HG02943 (cell line): ENCODE data around the gene NRG3.

Experiments
- ATAC-seq: cut with Tn5 transposase; IDR thresholded peaks from one replicate; pipeline ENCODE4 v1.9.1; 2021; ENCODE audit warnings: mild to moderate bottlenecking, low read depth, moderate library complexity; ENCODE audit not compliant: unreplicated experiment

Gene NRG3

GRCh38 chr10:81877596-81877995, 2.6 kb downstream of the NRG3 start:
- ATAC-seq = no peak

- ATAC-seq = no peak
Observed at GRCh38 chr10:81882011-81882410, 7.0 kb downstream of the NRG3 start.

GRCh38 chr10:81884856-81885255, 9.9 kb downstream of the NRG3 start:
- ATAC-seq = no peak

- no peak for ATAC-seq
Observed at GRCh38 chr10:81885491-81885890, 10.5 kb downstream of the NRG3 start.

GRCh38 chr10:81886939-81887338, 11.9 kb downstream of the NRG3 start:
- no peak for ATAC-seq

GRCh38 chr10:81889181-81889769, 14.3 kb downstream of the NRG3 start:
- no peak for ATAC-seq

GRCh38 chr10:81894616-81895015, 19.6 kb downstream of the NRG3 start:
- no peak for ATAC-seq

GRCh38 chr10:81898518-81898917, 23.5 kb downstream of the NRG3 start:
- no peak for ATAC-seq

GRCh38 chr10:81900989-81901388, 26.0 kb downstream of the NRG3 start:
- no peak for ATAC-seq

DNA sequence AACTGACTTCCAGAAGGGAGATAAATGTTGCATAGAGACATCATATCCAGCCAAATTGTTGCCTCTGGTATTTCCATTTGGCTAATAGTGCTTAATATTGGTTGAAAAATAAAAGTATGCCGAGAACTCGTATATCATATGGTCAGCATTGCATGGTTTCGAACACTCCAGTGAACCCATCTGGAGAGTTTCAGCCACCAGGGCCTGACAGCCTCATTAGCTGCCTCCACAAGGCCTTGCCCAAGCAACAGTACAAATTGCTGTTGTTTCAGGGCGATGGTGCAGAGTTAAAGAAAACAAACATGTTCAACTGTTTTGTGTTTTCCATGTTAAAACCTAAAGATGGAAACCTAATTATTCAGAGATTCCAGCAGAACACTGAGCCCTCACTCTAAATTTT, 28.5 kb downstream of the NRG3 start:
- ATAC-seq = no peak

- ATAC-seq = no peak
Observed at GRCh38 chr10:81905161-81905560, 30.2 kb downstream of the NRG3 start.

- no peak for ATAC-seq
Observed at GRCh38 chr10:81909453-81909852, 34.5 kb downstream of the NRG3 start.

GRCh38 chr10:81911328-81911727, 36.3 kb downstream of the NRG3 start:
- no peak for ATAC-seq

DNA sequence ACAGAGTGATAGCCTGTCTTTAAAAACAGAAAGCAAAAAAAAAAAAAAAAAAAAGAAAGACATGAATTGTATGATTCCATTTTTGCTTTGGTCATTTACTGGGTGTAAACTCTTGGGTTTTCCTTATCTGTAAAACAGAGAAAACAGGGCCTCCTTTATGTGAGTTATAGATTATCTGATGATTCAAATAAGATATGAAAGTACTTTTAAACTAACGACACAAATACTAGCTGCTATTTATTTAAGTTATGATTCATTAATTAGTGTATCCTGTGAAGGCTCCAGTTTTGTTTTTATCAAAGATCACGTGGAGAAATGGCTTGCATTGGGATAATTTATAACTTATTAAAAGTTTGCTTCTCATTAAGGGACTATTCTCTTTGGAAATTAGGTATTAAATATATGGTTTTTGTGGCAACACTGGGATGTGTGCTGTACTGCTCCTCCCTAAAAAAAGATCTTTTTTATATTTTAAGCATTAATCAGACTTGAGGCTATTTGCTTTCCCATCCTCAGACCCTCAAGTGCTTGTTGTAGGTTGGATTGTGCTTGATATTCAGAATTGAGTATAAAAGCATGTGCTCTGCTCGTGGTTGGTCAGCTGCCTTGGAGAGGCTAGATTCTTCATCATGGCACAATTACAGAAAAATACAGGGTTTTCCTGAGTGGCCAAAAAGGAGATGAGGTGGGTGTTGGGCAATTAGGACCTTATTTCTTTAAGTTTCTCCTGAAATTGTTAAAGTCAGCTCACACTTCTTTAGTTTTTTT, 39.9 kb downstream of the NRG3 start:
- ATAC-seq = no peak

- no peak for ATAC-seq
Observed at GRCh38 chr10:81915504-81915897, 40.5 kb downstream of the NRG3 start.

GRCh38 chr10:81917666-81918065, 42.7 kb downstream of the NRG3 start:
- ATAC-seq = no peak

DNA sequence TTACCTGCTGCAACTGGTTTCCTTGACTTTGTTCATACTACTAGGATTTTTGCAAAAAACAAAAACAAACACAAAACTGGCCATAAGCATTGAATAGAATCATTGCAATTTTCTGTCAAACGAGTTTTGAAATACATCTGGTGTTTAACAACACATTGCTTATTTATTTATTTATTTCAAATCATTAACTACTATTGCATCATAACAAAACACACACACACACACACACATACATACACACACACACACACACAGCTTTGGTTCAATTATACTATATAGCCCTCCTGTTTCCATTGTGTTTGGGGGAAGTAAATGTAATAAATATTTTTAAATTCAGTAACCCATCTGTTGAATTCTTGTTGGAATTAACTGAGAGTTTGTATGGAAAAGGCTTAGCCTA, 43.8 kb downstream of the NRG3 start:
- no peak for ATAC-seq

DNA sequence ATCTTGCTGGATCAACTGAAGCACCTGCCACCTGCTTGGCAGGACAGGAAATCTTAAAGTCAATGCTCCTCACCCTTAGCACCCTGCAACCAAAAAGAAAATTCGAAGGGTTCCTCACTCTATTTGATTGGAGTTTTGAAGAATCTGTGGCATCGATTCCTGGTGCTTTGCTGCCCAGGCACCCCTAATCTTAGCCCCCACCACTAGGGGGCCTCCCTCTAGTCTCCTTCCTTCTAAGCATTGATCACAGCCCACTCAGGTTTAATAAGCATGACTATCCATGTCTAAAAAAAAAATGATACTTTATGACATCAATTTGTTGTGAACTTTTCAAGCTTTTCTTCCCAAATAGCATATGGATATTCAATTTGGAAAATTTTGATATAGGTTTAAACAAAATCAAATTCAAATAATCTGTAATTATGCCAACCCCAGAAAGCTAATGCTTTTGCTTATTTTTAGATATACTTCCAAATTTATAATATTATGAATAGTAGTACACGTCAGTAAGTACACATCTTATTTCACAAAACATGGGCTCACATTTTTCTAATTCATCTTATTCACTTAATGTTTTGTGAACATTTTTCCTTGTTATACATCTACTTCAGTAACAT, 45.3 kb downstream of the NRG3 start:
- ATAC-seq = no peak

GRCh38 chr10:81928119-81928518, 53.1 kb downstream of the NRG3 start:
- ATAC-seq = no peak

DNA sequence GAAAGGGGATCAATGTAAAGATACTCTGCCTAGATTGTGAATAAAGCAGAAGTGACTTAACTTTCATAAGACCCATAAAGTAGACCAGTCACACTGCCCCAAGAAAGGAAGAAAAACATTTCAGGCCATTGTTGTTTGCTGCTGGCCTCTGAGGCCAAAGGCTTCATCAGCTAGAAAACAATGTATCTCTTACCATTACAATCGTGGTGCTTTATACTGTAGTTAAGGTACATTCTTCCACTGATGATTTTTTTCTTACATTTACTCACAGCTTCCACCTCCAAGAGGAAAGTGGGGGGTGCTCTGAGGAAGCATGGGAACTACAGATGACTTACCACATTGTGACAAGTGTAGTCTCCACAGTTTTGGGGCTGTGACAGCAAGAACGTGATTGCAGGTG, 68.6 kb downstream of the NRG3 start:
- ATAC-seq = no peak

GRCh38 chr10:81944609-81945008, 69.6 kb downstream of the NRG3 start:
- no peak for ATAC-seq

DNA sequence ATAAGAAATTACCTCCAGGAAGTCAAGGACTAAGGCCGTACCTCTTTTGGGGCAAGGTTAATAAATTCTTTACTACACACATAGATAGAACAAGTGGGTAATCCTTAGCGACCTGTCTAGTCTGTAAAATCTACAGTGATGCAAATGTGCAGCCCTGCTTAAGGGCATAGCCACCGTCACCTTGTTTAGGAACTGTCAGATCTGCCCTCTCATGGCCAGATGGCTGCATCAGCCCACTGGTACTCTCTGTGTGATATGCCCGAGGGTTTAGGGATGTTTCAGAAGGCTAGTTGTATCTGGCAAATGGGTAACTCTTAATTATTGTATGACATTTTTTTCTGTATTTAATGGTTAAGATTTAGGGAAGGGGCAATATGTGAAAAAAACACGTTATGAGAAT, 74.3 kb downstream of the NRG3 start:
- no peak for ATAC-seq
